ENCODE results near the gene NRP1. TPM values are rescaled to one million over a fixed set of nuclear protein-coding genes. Genes with fewer than 3 reads are reported as not detected.

Gene NRP1
- total RNA-seq, 1 experiment from 2014 or later = 3.0 TPM

- TF ChIP-seq IRF2 (CRISPR knock-in tag; IDR thresholded peaks at IDR 0.05; ENCODE audit: borderline replicate concordance, low read depth) (no peak), NR3C1 (CRISPR knock-in tag; conservative IDR thresholded peaks at IDR 0.05; ENCODE audit: low read depth) (no peak), ELF4 (CRISPR knock-in tag; IDR thresholded peaks at IDR 0.05; ENCODE audit: low read depth) (no peak), EMX1 (CRISPR knock-in tag; IDR thresholded peaks at IDR 0.05) (no peak), ZNF416 (CRISPR knock-in tag; IDR thresholded peaks at IDR 0.05) (no peak), ZNF317 (CRISPR knock-in tag; IDR thresholded peaks at IDR 0.05; ENCODE audit: borderline replicate concordance, low read depth) (no peak), ZNF396 (CRISPR knock-in tag; IDR thresholded peaks at IDR 0.05; ENCODE audit: borderline replicate concordance) (no peak)
- TF ChIP-seq, protein P1, sequence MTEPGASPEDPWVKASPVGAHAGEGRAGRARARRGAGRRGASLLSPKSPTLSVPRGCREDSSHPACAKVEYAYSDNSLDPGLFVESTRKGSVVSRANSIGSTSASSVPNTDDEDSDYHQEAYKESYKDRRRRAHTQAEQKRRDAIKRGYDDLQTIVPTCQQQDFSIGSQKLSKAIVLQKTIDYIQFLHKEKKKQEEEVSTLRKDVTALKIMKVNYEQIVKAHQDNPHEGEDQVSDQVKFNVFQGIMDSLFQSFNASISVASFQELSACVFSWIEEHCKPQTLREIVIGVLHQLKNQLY (CRISPR knock-in tag; IDR thresholded peaks at IDR 0.05) = no peak
- POLR2A ChIA-PET = no interaction called here
- ATAC-seq = 0 out of 2 replicates have a peak, but pooled peaks have one; percentile 3
- Mint-ChIP-seq H3K27ac (no peak overlapping the region), H3K36me3 (no peaks in the 10 kb centered on the region), H3K4me3 (peak overlapping the region; percentile 87), H3K9me3 (no peaks in the 10 kb centered on the region), H3K27me3 (ENCODE audit: low read depth) (peaks cover 72% of the 10 kb centered on the region), H3K4me1 (peaks cover 30% of the 10 kb centered on the region)
- DNase-seq (ENCODE audit: low spot score) = no peak
- CTCF ChIA-PET = no interaction called here
Measured at GRCh38 chr10:33337326-33337957, 3.0 kb upstream of the NRP1 start.

DNA sequence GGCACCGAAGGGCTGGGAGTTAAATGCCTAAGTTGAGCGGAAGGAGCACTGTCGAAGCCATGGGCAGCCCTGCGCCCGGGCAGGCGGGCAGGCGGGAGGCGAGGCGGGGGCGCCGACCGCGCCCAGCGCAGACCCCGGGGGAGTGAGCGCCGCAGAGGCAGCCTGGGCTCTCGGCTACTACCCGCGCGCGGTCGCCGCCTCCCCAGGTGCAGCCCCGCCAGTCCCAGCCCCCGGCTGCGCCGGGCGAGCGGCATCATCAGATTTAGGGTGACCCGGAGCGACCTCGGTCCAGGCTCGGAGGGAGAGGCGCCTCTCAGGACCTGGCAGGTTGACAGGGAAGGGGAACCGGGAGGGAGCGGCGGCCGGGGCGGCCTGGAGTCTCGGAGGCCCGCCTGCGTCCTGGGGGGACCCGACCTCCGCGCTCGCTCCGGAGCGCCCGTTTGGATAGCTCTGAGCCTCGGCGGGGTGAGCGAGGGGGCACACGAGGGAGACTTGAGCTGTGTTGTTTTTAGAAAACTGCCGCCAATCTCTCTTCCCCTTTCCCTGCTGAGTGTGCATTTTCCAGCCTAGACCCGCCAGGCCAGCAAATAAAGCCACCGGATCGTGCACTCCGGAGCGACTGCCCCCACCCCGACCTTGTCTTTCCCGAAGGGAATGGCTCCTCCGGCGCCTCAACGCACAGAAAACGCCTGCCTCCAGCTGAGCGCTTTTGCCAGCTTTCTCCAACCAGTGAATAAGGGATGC, 2.3 kb upstream of the NRP1 start:
- no peaks in the 10 kb centered on the region for H3K9me3 Mint-ChIP-seq
- peaks cover 24% of the 10 kb centered on the region for H3K4me1 Mint-ChIP-seq
- peak; percentile 60 for DNase-seq (ENCODE audit: low spot score)
- CTCF ChIA-PET = no interaction called here
- H3K27me3 Mint-ChIP-seq (ENCODE audit: low read depth) = peaks cover 78% of the 10 kb centered on the region
- H3K27ac Mint-ChIP-seq = no peak overlapping the region
- peak; percentile 29 for ATAC-seq
- H3K4me3 Mint-ChIP-seq = peak overlapping the region; percentile 87
- no peaks in the 10 kb centered on the region for H3K36me3 Mint-ChIP-seq
- TF ChIP-seq, protein P2, sequence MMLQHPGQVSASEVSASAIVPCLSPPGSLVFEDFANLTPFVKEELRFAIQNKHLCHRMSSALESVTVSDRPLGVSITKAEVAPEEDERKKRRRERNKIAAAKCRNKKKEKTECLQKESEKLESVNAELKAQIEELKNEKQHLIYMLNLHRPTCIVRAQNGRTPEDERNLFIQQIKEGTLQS (CRISPR knock-in tag; conservative IDR thresholded peaks at IDR 0.05) = no peak
- 0 out of 2 replicates have a peak, but pooled peaks have one; percentile 46 for TF ChIP-seq CREM (CRISPR knock-in tag; IDR thresholded peaks at IDR 0.05)
- no peak for TF ChIP-seq GABPB1 (CRISPR knock-in tag; IDR thresholded peaks at IDR 0.05)
- TF ChIP-seq ZNF263 (CRISPR knock-in tag; IDR thresholded peaks at IDR 0.05; ENCODE audit: low read depth) = 0 out of 2 replicates have a peak, but pooled peaks have one; percentile 22
- TF ChIP-seq ESRRA (CRISPR knock-in tag; IDR thresholded peaks at IDR 0.05; ENCODE audit: borderline replicate concordance) = no peak
- TF ChIP-seq USF2 (CRISPR knock-in tag; IDR thresholded peaks at IDR 0.05) = 0 out of 2 replicates have a peak, but pooled peaks have one; percentile 8
- TF ChIP-seq GRHL2 (CRISPR knock-in tag; IDR thresholded peaks at IDR 0.05; ENCODE audit: insufficient replicate concordance, severe bottlenecking) = no peak
- TF ChIP-seq ZNF671 (CRISPR knock-in tag; IDR thresholded peaks at IDR 0.05) = no peak
- TF ChIP-seq FOXP4 (CRISPR knock-in tag; IDR thresholded peaks at IDR 0.05) = 0 out of 2 replicates have a peak, but pooled peaks have one; percentile 11
- peak; percentile 54; the same call in 1 of the 2 replicates for TF ChIP-seq E2F5 (CRISPR knock-in tag; IDR thresholded peaks at IDR 0.05)
- TF ChIP-seq, protein P3, sequence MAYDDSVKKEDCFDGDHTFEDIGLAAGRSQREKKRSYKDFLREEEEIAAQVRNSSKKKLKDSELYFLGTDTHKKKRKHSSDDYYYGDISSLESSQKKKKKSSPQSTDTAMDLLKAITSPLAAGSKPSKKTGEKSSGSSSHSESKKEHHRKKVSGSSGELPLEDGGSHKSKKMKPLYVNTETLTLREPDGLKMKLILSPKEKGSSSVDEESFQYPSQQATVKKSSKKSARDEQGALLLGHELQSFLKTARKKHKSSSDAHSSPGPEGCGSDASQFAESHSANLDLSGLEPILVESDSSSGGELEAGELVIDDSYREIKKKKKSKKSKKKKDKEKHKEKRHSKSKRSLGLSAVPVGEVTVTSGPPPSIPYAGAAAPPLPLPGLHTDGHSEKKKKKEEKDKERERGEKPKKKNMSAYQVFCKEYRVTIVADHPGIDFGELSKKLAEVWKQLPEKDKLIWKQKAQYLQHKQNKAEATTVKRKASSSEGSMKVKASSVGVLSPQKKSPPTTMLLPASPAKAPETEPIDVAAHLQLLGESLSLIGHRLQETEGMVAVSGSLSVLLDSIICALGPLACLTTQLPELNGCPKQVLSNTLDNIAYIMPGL (CRISPR knock-in tag; IDR thresholded peaks at IDR 0.05) = 0 out of 2 replicates have a peak, but pooled peaks have one; percentile 47
- POLR2A ChIA-PET = no interaction called here

Data from WTC11 (cell line).